AG04449 (cell line): Measurements from ENCODE around the gene CACNG3.
"Not testable (repeated sequence)": the region's sequence is repeated elsewhere in the genome, so short reads cannot be mapped to it uniquely, and the experiment has no call there.

Experiments
- CTCF ChIA-PET: fragments of 350-600 bp; formaldehyde crosslinking; extraction: SDS; loops from one replicate; lab custom pipeline; 2021; ENCODE audit warnings: antibody characterized with exemption; lab: Yijun Ruan, JAX
- POLR2A ChIA-PET: fragments of 400-600, 350-600 bp; formaldehyde crosslinking; extraction: SDS; loops from one replicate; lab custom pipeline; 2020; ENCODE audit warnings: antibody characterized with exemption, inconsistent platforms; lab: Yijun Ruan, JAX
- DNase-seq: peaks from one replicate; pipeline ENCODE4 v3.0.0-alpha.2; 2010; ENCODE audit warnings: low read depth, low spot score
- H3K4me3 ChIP-seq: 2 replicates; pipeline ENCODE4 v1.5.1; 2011; ENCODE audit warnings: low read depth, mild to moderate bottlenecking, control low read depth, low read length
- CTCF ChIP-seq: IDR thresholded peaks from one replicate; pipeline ENCODE4 v1.5.1; 2011; ENCODE audit warnings: mild to moderate bottlenecking, moderate library complexity, low read length, control low read depth, inconsistent platforms; ENCODE audit not compliant: insufficient read depth; ENCODE audit errors: missing control alignments

CACNG3 gene

GRCh38 chr16:24298548-24299167, 42.5 kb downstream of the CACNG3 start:
- no peak overlapping the region for H3K4me3 ChIP-seq
- CTCF ChIA-PET: no interaction called here
- POLR2A ChIA-PET: no interaction called here
- TF ChIP-seq CTCF: no peak
- DNase-seq: no peak

GRCh38 chr16:24300750-24301149, 44.6 kb downstream of the CACNG3 start:
- POLR2A ChIA-PET, DNase-seq, H3K4me3 ChIP-seq, CTCF ChIA-PET: not testable (repeated sequence)

- no peak for TF ChIP-seq CTCF
- no peak overlapping the region for H3K4me3 ChIP-seq
- no peak for DNase-seq
- ChIA-PET POLR2A (no interaction called here), CTCF (no interaction called here)
Measured at GRCh38 chr16:24302636-24303035, 46.5 kb downstream of the CACNG3 start.

GRCh38 chr16:24308200-24308599, 52.1 kb downstream of the CACNG3 start:
- no peak overlapping the region for H3K4me3 ChIP-seq
- no peak for DNase-seq
- ChIA-PET POLR2A (no interaction called here), CTCF (no interaction called here)
- no peak for TF ChIP-seq CTCF

DNA sequence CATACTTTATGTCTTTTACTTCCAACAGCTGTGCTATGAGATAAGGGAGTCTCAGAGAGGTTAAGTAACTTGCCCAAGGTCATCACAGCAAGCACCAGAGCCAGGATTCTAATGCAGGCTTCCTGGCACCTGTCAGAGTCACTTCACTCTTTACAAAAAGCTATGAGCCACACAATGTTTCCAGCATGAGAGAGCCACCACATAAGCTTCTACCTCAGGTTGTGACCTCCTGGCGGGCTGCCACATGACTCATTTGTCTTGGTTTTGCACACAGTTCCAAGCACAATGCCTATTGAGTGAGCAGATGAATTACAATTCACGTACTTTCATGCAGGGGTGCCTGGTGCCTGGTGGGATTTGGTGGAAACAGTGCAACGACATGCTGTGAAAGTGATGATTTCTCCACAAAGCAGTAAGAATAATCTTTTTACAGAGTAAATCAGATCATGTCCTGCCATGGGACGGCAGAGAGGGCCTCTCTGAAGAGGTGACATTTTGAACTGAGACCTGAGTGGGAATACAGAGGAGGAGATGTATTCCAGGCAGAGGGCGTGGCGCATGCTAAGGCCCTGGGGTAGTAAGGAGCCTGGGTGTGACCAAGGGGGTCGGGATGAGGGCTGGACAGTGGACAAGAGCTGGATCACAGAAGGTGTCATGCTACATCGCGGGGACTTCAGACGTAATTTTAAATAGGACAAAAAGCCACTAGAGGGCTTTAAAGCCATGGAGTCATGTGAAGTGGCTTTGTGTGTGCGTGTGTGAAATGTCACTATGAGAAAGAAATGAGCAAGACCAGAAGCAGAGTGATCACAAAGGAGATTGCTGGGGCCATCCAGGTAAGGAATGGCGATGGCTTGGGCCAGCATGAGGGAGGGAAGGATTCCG, 53.4 kb downstream of the CACNG3 start:
- no peak for DNase-seq
- H3K4me3 ChIP-seq: no peak overlapping the region
- TF ChIP-seq CTCF: no peak
- POLR2A ChIA-PET: no interaction called here
- CTCF ChIA-PET: no interaction called here

DNA sequence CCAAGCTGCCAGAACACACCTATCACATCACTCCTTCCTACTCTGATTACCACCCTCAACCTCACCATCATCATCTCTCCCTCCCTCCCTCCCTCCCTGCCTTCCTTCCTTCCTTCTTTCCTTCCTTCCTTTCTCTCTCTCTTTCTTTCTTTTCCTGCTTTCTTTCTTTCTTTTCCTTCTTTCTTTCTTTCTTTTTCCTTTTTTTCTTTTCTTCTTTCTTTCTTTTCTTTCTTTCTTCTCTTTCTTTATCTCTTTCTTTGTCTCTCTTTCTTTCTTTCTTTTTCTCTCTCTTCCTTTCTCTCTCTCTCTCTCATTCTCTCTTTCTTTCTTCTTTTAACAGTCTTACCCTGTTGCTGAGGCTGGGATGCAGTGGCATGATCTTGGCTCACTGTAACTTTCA, 59.2 kb downstream of the CACNG3 start:
- no peak for TF ChIP-seq CTCF
- H3K4me3 ChIP-seq: no peak overlapping the region
- CTCF ChIA-PET: no interaction called here
- no peak for DNase-seq
- POLR2A ChIA-PET: no interaction called here
